HepG2 (cell line): ENCODE measurements around the gene FFAR1. TPM values are rescaled to one million over a fixed set of nuclear protein-coding genes. Genes with fewer than 3 reads are reported as not detected.

Experiments
- ARNTL ChIP-seq: sonication (generic); formaldehyde crosslinking; IDR thresholded peaks from 2 replicates; pipeline ENCODE4 v1.4.0; 2020; ENCODE audit warnings: mild to moderate bottlenecking, missing genetic modification reagents
- BRD4 ChIP-seq: sonication (generic); formaldehyde crosslinking; IDR thresholded peaks from 2 replicates; pipeline ENCODE4 v1.4.0; 2020; ENCODE audit warnings: missing genetic modification reagents
- EEA1 ChIP-seq: sonication (generic); formaldehyde crosslinking; IDR thresholded peaks from 2 replicates; pipeline ENCODE4 v1.5.1; 2020; ENCODE audit warnings: mild to moderate bottlenecking, missing genetic modification reagents, borderline replicate concordance
- EP300 ChIP-seq, 3 experiments: sonication (generic) in 1 of 3; formaldehyde crosslinking in 1 of 3; IDR thresholded peaks; 2 replicates each; pipeline versions ENCODE4 v1.5.1 to v1.6.1; 2011 to 2020; ENCODE audit warnings: low read depth in 2 of 3, low read length in 2 of 3, borderline replicate concordance in 1 of 3, improper control_type of control experiment in 1 of 3, mild to moderate bottlenecking in 1 of 3, missing genetic modification reagents in 1 of 3, moderate library complexity in 1 of 3
- HNF4G ChIP-seq, 2 experiments: sonication (generic) in 1 of 2; formaldehyde crosslinking in 1 of 2; IDR thresholded peaks; 2 replicates each; pipeline versions ENCODE4 v1.4.0 to v1.6.1; 2011 to 2020; ENCODE audit warnings: borderline replicate concordance in 2 of 2, low read depth in 2 of 2, mild to moderate bottlenecking in 2 of 2, low read length in 1 of 2, missing genetic modification reagents in 1 of 2, moderate library complexity in 1 of 2
- JUN ChIP-seq: sonication (generic); formaldehyde crosslinking; IDR thresholded peaks from 2 replicates; pipeline ENCODE4 v1.4.0; 2020; ENCODE audit warnings: mild to moderate bottlenecking, missing genetic modification reagents
- KLF6 ChIP-seq: IDR thresholded peaks from 2 replicates; pipeline ENCODE4 v1.8.0; 2016; ENCODE audit warnings: missing biosample characterization, missing genetic modification reagents
- MEIS2 ChIP-seq: sonication (generic); formaldehyde crosslinking; IDR thresholded peaks from 2 replicates; pipeline ENCODE4 v1.9.0; 2021; ENCODE audit warnings: mild to moderate bottlenecking, missing genetic modification reagents
- NR2C2 ChIP-seq: sonication (generic); formaldehyde crosslinking; IDR thresholded peaks from 2 replicates; pipeline ENCODE4 v1.4.0; 2020; ENCODE audit warnings: missing genetic modification reagents, mild to moderate bottlenecking, moderate library complexity, borderline replicate concordance
- RBAK ChIP-seq: sonication (generic); formaldehyde crosslinking; IDR thresholded peaks from 2 replicates; pipeline ENCODE4 v1.5.1; 2020; ENCODE audit warnings: mild to moderate bottlenecking, missing genetic modification reagents
- RBM39 ChIP-seq: fragments of 200-400 bp; formaldehyde crosslinking; IDR thresholded peaks from one replicate; pipeline ENCODE4 v1.6.1; 2018; ENCODE audit warnings: antibody characterized with exemption, mild to moderate bottlenecking, low read depth, low read length; ENCODE audit not compliant: poor library complexity, severe bottlenecking
- RNF2 ChIP-seq: fragments of 450-650 bp; conservative IDR thresholded peaks from 2 replicates; pipeline ENCODE4 v1.6.1; 2016; ENCODE audit warnings: low read depth
- RXRB ChIP-seq: IDR thresholded peaks from 2 replicates; pipeline ENCODE4 v1.6.1; 2016; ENCODE audit warnings: borderline replicate concordance, missing genetic modification reagents, missing compliant biosample characterization
- SNAPC2 ChIP-seq: sonication (generic); formaldehyde crosslinking; IDR thresholded peaks from 2 replicates; pipeline ENCODE4 v1.8.1; 2022; ENCODE audit warnings: mild to moderate bottlenecking, missing genetic modification reagents
- ZKSCAN8 ChIP-seq: IDR thresholded peaks from 2 replicates; pipeline ENCODE4 v1.6.1; 2016; ENCODE audit warnings: borderline replicate concordance, missing genetic modification reagents, missing compliant biosample characterization
- ZNF160 ChIP-seq: sonication (generic); formaldehyde crosslinking; IDR thresholded peaks from 2 replicates; pipeline ENCODE4 v1.8.0; 2022; ENCODE audit warnings: mild to moderate bottlenecking, inconsistent platforms, missing genetic modification reagents
- ZNF614 ChIP-seq: IDR thresholded peaks from 2 replicates; pipeline ENCODE4 v1.6.1; 2018; ENCODE audit warnings: missing biosample characterization, missing genetic modification reagents, inconsistent platforms, borderline replicate concordance
- polyA plus RNA-seq, 8 experiments: library from polyadenylated mRNA; depleted of rRNA in 3 of 8; stranded (reverse) in 7 of 8; unstranded in 1 of 8; fragments of >200 nt; fragmentation: Illumina TruSeq in 4 of 8; extraction: Trizol in 4 of 8; gene quantifications; 2 replicates each; pipeline versions ENCODE4 v1.2.1 to v1.2.3, GENCODE V29; 2011 to 2016; ENCODE audit warnings: low read depth in 4 of 8, missing spikeins in 1 of 8, mixed read lengths in 1 of 8; ENCODE audit not compliant: insufficient read depth in 1 of 8
- total RNA-seq, 5 experiments: library from RNA; depleted of rRNA; stranded (reverse); fragments of >200 nt; fragmentation: Illumina TruSeq; extraction: Trizol; gene quantifications; 2 replicates each; pipeline ENCODE4 v1.2.3, GENCODE V29; 2016; ENCODE audit warnings: low read depth in 1 of 5
- TF ChIP-seq, protein P1 (sequence below): sonication (generic); formaldehyde crosslinking; IDR thresholded peaks from 2 replicates; pipeline ENCODE4 v1.4.0; 2020; ENCODE audit warnings: missing genetic modification reagents, low read depth, mild to moderate bottlenecking, borderline replicate concordance
- TF ChIP-seq, protein P2 (sequence below): IDR thresholded peaks from 2 replicates; pipeline ENCODE4 v1.4.0; 2020; ENCODE audit warnings: mild to moderate bottlenecking, missing genetic modification reagents
- TF ChIP-seq, protein P3 (sequence below): sonication (generic); formaldehyde crosslinking; IDR thresholded peaks from 2 replicates; pipeline ENCODE4 v1.4.0; 2020; ENCODE audit warnings: missing genetic modification reagents
- TF ChIP-seq, protein P4 (sequence below): sonication (generic); formaldehyde crosslinking; IDR thresholded peaks from 2 replicates; pipeline ENCODE4 v1.8.0; 2022; ENCODE audit warnings: mild to moderate bottlenecking, missing genetic modification reagents; ENCODE audit not compliant: insufficient replicate concordance

The FFAR1 gene
- total and polyA plus RNA-seq, 2 of the 13 experiments (the other 11 are each of a cell fraction or from before 2014, with no cell fraction given), result not detected

DNA sequence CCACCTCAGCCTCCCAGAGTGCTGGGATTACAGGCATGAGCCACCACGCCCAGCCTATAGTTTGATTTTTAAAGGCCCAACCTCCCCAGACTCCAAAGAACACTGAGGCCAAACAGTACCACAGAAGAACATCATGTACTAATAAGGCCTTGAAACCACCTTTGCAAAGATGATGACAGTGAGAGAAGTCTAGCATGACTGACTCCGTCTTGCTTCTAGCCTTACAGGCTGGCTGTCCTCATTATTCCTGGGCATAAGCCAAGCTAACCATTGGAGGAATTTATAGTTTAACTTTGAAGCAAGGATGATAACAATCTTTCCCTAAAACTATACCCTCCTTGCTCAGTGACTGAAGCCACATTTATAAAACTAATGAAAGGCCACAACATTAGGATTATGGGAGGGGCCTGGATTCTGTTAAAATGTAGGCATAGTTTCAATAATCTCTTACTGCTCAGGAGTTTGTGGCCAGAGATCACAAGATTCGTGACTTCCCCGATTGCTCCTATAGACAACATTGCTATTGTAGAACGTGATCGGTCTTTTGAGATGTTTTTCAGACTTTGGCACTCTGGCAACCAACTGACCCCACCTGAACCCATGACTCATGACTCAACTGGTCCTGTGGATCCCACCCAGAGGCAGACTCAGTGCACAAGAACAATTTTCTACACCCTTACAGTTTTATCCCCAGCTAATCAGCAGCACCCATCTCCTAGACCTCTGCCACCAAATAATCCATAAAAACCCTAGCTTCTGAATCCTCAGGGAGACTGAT lies 40.8 kb downstream of the FFAR1 start (continued):
- TF ChIP-seq, protein P1, sequence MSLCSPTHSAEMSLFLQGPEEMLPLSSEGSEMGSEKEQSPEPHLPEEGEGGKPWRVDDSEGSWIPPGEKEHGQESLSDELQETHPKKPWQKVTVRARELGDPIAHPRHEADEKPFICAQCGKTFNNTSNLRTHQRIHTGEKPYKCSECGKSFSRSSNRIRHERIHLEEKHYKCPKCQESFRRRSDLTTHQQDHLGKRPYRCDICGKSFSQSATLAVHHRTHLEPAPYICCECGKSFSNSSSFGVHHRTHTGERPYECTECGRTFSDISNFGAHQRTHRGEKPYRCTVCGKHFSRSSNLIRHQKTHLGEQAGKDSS, result no peak
- TF ChIP-seq RXRB (CRISPR knock-in tag), result peak; percentile 94
- no peak for TF ChIP-seq ZNF160 (CRISPR knock-in tag)
- TF ChIP-seq, protein P2, sequence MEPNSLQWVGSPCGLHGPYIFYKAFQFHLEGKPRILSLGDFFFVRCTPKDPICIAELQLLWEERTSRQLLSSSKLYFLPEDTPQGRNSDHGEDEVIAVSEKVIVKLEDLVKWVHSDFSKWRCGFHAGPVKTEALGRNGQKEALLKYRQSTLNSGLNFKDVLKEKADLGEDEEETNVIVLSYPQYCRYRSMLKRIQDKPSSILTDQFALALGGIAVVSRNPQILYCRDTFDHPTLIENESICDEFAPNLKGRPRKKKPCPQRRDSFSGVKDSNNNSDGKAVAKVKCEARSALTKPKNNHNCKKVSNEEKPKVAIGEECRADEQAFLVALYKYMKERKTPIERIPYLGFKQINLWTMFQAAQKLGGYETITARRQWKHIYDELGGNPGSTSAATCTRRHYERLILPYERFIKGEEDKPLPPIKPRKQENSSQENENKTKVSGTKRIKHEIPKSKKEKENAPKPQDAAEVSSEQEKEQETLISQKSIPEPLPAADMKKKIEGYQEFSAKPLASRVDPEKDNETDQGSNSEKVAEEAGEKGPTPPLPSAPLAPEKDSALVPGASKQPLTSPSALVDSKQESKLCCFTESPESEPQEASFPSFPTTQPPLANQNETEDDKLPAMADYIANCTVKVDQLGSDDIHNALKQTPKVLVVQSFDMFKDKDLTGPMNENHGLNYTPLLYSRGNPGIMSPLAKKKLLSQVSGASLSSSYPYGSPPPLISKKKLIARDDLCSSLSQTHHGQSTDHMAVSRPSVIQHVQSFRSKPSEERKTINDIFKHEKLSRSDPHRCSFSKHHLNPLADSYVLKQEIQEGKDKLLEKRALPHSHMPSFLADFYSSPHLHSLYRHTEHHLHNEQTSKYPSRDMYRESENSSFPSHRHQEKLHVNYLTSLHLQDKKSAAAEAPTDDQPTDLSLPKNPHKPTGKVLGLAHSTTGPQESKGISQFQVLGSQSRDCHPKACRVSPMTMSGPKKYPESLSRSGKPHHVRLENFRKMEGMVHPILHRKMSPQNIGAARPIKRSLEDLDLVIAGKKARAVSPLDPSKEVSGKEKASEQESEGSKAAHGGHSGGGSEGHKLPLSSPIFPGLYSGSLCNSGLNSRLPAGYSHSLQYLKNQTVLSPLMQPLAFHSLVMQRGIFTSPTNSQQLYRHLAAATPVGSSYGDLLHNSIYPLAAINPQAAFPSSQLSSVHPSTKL, result no peak; the same call in 1 of the 2 replicates
- TF ChIP-seq EEA1 (CRISPR knock-in tag), result no peak
- TF ChIP-seq RNF2, result no peak
- TF ChIP-seq RBAK (CRISPR knock-in tag), result no peak
- no peak for TF ChIP-seq KLF6 (CRISPR knock-in tag)
- no peak for TF ChIP-seq ZNF614 (CRISPR knock-in tag)
- TF ChIP-seq, protein P3, sequence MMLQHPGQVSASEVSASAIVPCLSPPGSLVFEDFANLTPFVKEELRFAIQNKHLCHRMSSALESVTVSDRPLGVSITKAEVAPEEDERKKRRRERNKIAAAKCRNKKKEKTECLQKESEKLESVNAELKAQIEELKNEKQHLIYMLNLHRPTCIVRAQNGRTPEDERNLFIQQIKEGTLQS (CRISPR knock-in tag), result peak; percentile 49; the same call in 1 of the 2 replicates
- TF ChIP-seq, protein P4, sequence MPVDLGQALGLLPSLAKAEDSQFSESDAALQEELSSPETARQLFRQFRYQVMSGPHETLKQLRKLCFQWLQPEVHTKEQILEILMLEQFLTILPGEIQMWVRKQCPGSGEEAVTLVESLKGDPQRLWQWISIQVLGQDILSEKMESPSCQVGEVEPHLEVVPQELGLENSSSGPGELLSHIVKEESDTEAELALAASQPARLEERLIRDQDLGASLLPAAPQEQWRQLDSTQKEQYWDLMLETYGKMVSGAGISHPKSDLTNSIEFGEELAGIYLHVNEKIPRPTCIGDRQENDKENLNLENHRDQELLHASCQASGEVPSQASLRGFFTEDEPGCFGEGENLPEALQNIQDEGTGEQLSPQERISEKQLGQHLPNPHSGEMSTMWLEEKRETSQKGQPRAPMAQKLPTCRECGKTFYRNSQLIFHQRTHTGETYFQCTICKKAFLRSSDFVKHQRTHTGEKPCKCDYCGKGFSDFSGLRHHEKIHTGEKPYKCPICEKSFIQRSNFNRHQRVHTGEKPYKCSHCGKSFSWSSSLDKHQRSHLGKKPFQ (CRISPR knock-in tag), result peak; percentile 71
- no peak for TF ChIP-seq RBM39
- no peak for TF ChIP-seq BRD4 (CRISPR knock-in tag)
- peak in 1 of 2 experiments; percentile 84; a peak in 2 of 4 replicates for TF ChIP-seq EP300 (IDR thresholded peaks at IDR 0.05; ENCODE audit: low read depth in 2 of 2, low read length in 2 of 2)
- TF ChIP-seq EP300 (CRISPR knock-in tag; IDR thresholded peaks at IDR 0.05; ENCODE audit: borderline replicate concordance), result no peak
- TF ChIP-seq HNF4G (IDR thresholded peaks at IDR 0.05; ENCODE audit: borderline replicate concordance, low read depth, low read length), result peak; percentile 52; the same call in 1 of the 2 replicates
- TF ChIP-seq HNF4G (CRISPR knock-in tag; IDR thresholded peaks at IDR 0.05; ENCODE audit: borderline replicate concordance, low read depth), result no peak
- no peak for TF ChIP-seq ZKSCAN8
- TF ChIP-seq NR2C2, result no peak
- no peak for TF ChIP-seq ARNTL (CRISPR knock-in tag)
- TF ChIP-seq MEIS2 (CRISPR knock-in tag), result no peak
- TF ChIP-seq SNAPC2 (CRISPR knock-in tag), result no peak
- no peak for TF ChIP-seq JUN (CRISPR knock-in tag)
